ENCODE measurements around the gene BRAT1. TPM values are rescaled to one million over a fixed set of nuclear protein-coding genes. Genes with fewer than 3 reads are reported as not detected.

BRAT1 gene
- total and polyA plus RNA-seq, 2 donors (not counting 1 experiment from before 2014, with no cell fraction given) = 36.8 to 68.3 TPM

GRCh38 chr7:2587134-2587533 is 31.8 kb upstream of the BRAT1 start:
- H3K27me3 ChIP-seq (replicated peaks in 1 of 4; ENCODE audit: control extremely low read depth in 1 of 4, control insufficient read depth in 3 of 4, insufficient read depth in 4 of 4, low read length in 3 of 4) = no peaks in the 10 kb centered on the region
- intact Hi-C loops (cut with micrococcal nuclease) = no loop called here
- H3K9me3 Mint-ChIP-seq (ENCODE audit: insufficient read depth) = no peaks in the 10 kb centered on the region
- H2AFZ ChIP-seq (ENCODE audit: insufficient read depth, low read depth, low read length, poor library complexity, severe bottlenecking) = no peak overlapping the region
- H3K27ac ChIP-seq (ENCODE audit: low read length in 2 of 2) = no peak overlapping the region
- ChIA-PET POLR2A (no interaction called here), CTCF (no interaction called here)
- no peaks in the 10 kb centered on the region for H3K79me2 ChIP-seq (ENCODE audit: control insufficient read depth, insufficient read depth, low read length)
- H3K27me3 Mint-ChIP-seq = no peaks in the 10 kb centered on the region
- 95% methylated on average over 9 of the region's 9 CpGs for WGBS (ENCODE audit: insufficient coverage)
- DNase-seq (no peak), ATAC-seq (ENCODE audit: low read depth) (no peak)
- no peak overlapping the region for H3K27ac Mint-ChIP-seq
- peaks cover 1 to 2% of the 10 kb centered on the region in 2 experiments for H3K36me3 ChIP-seq (replicated peaks in 1 of 2; ENCODE audit: control extremely low read depth in 1 of 2, control insufficient read depth in 1 of 2, extremely low read depth in 1 of 2, insufficient read depth in 2 of 2, low read length in 1 of 2)
- no peaks in the 10 kb centered on the region for H3K4me1 Mint-ChIP-seq
- TF ChIP-seq EZH2 (IDR thresholded peaks at IDR 0.05; ENCODE audit: borderline replicate concordance, insufficient read depth, low read depth, low read length, poor library complexity, severe bottlenecking) (no peak), CTCF (IDR thresholded peaks at IDR 0.05) (no peak)
- no peak overlapping the region for H3K4me2 ChIP-seq (replicated peaks; ENCODE audit: low read depth, low read length, poor library complexity, severe bottlenecking)
- H3K9ac ChIP-seq (ENCODE audit: low read length) = no peak overlapping the region
- H3K4me3 ChIP-seq (ENCODE audit: control extremely low read depth in 1 of 5, extremely low read depth in 1 of 5, insufficient read depth in 1 of 5, low read depth in 2 of 5, low read length in 4 of 5) = no peak overlapping the region
- H4K20me1 ChIP-seq (ENCODE audit: control insufficient read depth, insufficient read depth, low read length, poor library complexity, severe bottlenecking) = no peaks in the 10 kb centered on the region
- no peaks in the 10 kb centered on the region for H3K4me1 ChIP-seq (ENCODE audit: control insufficient read depth in 2 of 2, insufficient read depth in 2 of 2, low read length in 2 of 2)
- H3K9me3 ChIP-seq (ENCODE audit: control extremely low read depth in 1 of 3, control insufficient read depth in 2 of 3, insufficient read depth in 1 of 3, low read length in 2 of 3) = no peaks in the 10 kb centered on the region
- no peak overlapping the region for H3K4me3 Mint-ChIP-seq

- POLR2A ChIA-PET = no interaction called here
- no peak for DNase-seq
- intact Hi-C loops (cut with micrococcal nuclease) = no loop called here
- H3K4me2 ChIP-seq (replicated peaks; ENCODE audit: low read depth, low read length, poor library complexity, severe bottlenecking) = no peak overlapping the region
- H3K9me3 ChIP-seq (ENCODE audit: control extremely low read depth in 1 of 3, control insufficient read depth in 2 of 3, insufficient read depth in 1 of 3, low read length in 2 of 3) = no peaks in the 10 kb centered on the region
- H3K4me1 ChIP-seq (ENCODE audit: control insufficient read depth in 2 of 2, insufficient read depth in 2 of 2, low read length in 2 of 2) = no peaks in the 10 kb centered on the region
- H3K4me3 ChIP-seq (ENCODE audit: control extremely low read depth in 1 of 5, extremely low read depth in 1 of 5, insufficient read depth in 1 of 5, low read depth in 2 of 5, low read length in 4 of 5) = no peak overlapping the region
- H3K27ac ChIP-seq (ENCODE audit: low read length in 2 of 2) = no peak overlapping the region
- 95% methylated on average over 24 of the region's 24 CpGs for WGBS (ENCODE audit: insufficient coverage)
- Mint-ChIP-seq H3K27ac (no peak overlapping the region), H3K4me3 (no peak overlapping the region), H3K27me3 (no peaks in the 10 kb centered on the region), H3K4me1 (no peaks in the 10 kb centered on the region), H3K9me3 (ENCODE audit: insufficient read depth) (no peaks in the 10 kb centered on the region)
- no peaks in the 10 kb centered on the region for H3K79me2 ChIP-seq (ENCODE audit: control insufficient read depth, insufficient read depth, low read length)
- H3K27me3 ChIP-seq (replicated peaks in 1 of 4; ENCODE audit: control extremely low read depth in 1 of 4, control insufficient read depth in 3 of 4, insufficient read depth in 4 of 4, low read length in 3 of 4) = no peaks in the 10 kb centered on the region
- H2AFZ ChIP-seq (ENCODE audit: insufficient read depth, low read depth, low read length, poor library complexity, severe bottlenecking) = no peak overlapping the region
- no peak overlapping the region for H3K9ac ChIP-seq (ENCODE audit: low read length)
- CTCF ChIA-PET = no interaction called here
- no peak for ATAC-seq (ENCODE audit: low read depth)
- TF ChIP-seq EZH2 (IDR thresholded peaks at IDR 0.05; ENCODE audit: borderline replicate concordance, insufficient read depth, low read depth, low read length, poor library complexity, severe bottlenecking) = no peak
- TF ChIP-seq CTCF (IDR thresholded peaks at IDR 0.05) = no peak
- no peaks in the 10 kb centered on the region for H4K20me1 ChIP-seq (ENCODE audit: control insufficient read depth, insufficient read depth, low read length, poor library complexity, severe bottlenecking)
- H3K36me3 ChIP-seq (replicated peaks in 1 of 2; ENCODE audit: control extremely low read depth in 1 of 2, control insufficient read depth in 1 of 2, extremely low read depth in 1 of 2, insufficient read depth in 2 of 2, low read length in 1 of 2) = peaks cover 1 to 2% of the 10 kb centered on the region in 2 experiments
These were observed 31.1 kb upstream of the BRAT1 start for GRCh38 chr7:2586326-2587020.

All from B cell (primary cell).